ENCODE data around the gene PLEKHG4. TPM values are rescaled to one million over a fixed set of nuclear protein-coding genes. Genes with fewer than 3 reads are reported as not detected.

PLEKHG4 gene
- total RNA-seq, 1 experiment from 2014 or later: 5.5 TPM

DNA sequence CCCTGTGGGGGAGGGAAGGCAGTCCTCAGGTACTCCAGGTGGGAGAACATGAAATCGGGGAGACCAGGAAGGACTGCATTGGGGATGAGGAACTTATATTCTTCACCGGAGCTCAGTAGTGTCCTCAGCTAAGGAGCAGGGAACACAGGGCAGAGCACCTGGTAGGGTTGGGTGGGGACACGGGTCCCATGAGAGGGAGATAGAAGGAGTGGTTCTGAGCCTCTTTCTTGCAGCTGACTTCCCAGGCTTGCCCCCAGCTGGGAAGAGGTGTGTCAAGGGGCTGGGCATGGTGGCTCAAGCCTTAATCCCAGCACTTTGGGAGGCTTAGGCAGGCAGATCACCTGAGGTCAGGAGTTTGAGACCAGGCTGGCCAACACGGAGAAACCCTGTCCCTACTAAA is 34.1 kb upstream of the PLEKHG4 start:
- BruUV-seq (replicated peaks): TSS peak; percentile 34
- peaks cover 62% of the 10 kb centered on the region for H3K4me1 Mint-ChIP-seq (ENCODE audit: low read depth, unreplicated experiment)

DNA sequence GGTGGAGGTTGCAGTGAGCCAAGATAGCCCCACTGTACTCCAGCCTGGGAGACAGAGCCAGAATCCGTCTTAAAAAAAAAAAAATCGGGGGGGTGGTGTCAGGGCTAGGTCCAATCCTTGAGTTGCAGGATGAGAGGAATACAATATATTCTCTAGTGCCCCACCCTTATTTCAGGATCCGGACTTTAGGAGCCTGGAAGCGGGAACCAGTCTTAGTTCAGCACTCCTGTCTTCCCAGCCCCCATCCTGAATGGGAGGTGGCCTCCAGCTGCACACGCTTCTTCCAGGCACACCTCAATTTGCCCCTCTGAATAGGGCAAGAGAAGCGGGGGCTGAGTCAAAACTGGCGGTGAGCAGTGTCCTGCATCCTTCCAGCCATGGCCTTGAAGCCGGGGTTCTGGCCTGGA is 33.7 kb upstream of the PLEKHG4 start:
- no peak for DNase-seq
- Mint-ChIP-seq H3K9me3 (ENCODE audit: low read depth, unreplicated experiment) (no peaks in the 10 kb centered on the region), H3K27me3 (ENCODE audit: unreplicated experiment) (peaks cover 35% of the 10 kb centered on the region), H3K4me1 (ENCODE audit: low read depth, unreplicated experiment) (peaks cover 65% of the 10 kb centered on the region), H3K4me3 (ENCODE audit: low read depth, unreplicated experiment) (peak overlapping the region; percentile 94), H3K27ac (ENCODE audit: unreplicated experiment) (no peak overlapping the region), H3K36me3 (ENCODE audit: insufficient read depth, unreplicated experiment) (peaks cover 47% of the 10 kb centered on the region)
- no TSS peak for BruUV-seq (replicated peaks)
- CTCF ChIA-PET: interaction anchor here (0.7 to 3.0 kb wide), 4 partner anchors 19 to 182 kb away, joined by 3 to 11 read pairs (median 8); partner anchors contain the start of genes TMEM208 and TPPP3
- TF ChIP-seq, protein P1, sequence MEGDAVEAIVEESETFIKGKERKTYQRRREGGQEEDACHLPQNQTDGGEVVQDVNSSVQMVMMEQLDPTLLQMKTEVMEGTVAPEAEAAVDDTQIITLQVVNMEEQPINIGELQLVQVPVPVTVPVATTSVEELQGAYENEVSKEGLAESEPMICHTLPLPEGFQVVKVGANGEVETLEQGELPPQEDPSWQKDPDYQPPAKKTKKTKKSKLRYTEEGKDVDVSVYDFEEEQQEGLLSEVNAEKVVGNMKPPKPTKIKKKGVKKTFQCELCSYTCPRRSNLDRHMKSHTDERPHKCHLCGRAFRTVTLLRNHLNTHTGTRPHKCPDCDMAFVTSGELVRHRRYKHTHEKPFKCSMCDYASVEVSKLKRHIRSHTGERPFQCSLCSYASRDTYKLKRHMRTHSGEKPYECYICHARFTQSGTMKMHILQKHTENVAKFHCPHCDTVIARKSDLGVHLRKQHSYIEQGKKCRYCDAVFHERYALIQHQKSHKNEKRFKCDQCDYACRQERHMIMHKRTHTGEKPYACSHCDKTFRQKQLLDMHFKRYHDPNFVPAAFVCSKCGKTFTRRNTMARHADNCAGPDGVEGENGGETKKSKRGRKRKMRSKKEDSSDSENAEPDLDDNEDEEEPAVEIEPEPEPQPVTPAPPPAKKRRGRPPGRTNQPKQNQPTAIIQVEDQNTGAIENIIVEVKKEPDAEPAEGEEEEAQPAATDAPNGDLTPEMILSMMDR (IDR thresholded peaks at IDR 0.05; ENCODE audit: unreplicated experiment): no peak
- intact Hi-C loops (cut with micrococcal nuclease; ENCODE audit: unreplicated experiment): loop anchor here (2.0 kb wide), 1 partner anchor 19 kb away; the partner anchor contains the start of gene TMEM208

More for the DNA sequence above, 34.1 kb upstream of the PLEKHG4 start:
- Mint-ChIP-seq H3K27me3 (ENCODE audit: unreplicated experiment) (peaks cover 30% of the 10 kb centered on the region), H3K9me3 (ENCODE audit: low read depth, unreplicated experiment) (no peaks in the 10 kb centered on the region), H3K27ac (ENCODE audit: unreplicated experiment) (peak overlapping the region; percentile 20), H3K36me3 (ENCODE audit: insufficient read depth, unreplicated experiment) (peaks cover 47% of the 10 kb centered on the region), H3K4me3 (ENCODE audit: low read depth, unreplicated experiment) (peak overlapping the region; percentile 9)
- TF ChIP-seq, protein P1 (IDR thresholded peaks at IDR 0.05; ENCODE audit: unreplicated experiment): no peak
- intact Hi-C loops (cut with micrococcal nuclease; ENCODE audit: unreplicated experiment): no loop called here
- CTCF ChIA-PET: interaction anchor here (1.4 kb wide), 1 partner anchor 32 kb away, joined by 3 read pairs; no protein-coding TSS in a partner anchor
- no peak for DNase-seq

DNA sequence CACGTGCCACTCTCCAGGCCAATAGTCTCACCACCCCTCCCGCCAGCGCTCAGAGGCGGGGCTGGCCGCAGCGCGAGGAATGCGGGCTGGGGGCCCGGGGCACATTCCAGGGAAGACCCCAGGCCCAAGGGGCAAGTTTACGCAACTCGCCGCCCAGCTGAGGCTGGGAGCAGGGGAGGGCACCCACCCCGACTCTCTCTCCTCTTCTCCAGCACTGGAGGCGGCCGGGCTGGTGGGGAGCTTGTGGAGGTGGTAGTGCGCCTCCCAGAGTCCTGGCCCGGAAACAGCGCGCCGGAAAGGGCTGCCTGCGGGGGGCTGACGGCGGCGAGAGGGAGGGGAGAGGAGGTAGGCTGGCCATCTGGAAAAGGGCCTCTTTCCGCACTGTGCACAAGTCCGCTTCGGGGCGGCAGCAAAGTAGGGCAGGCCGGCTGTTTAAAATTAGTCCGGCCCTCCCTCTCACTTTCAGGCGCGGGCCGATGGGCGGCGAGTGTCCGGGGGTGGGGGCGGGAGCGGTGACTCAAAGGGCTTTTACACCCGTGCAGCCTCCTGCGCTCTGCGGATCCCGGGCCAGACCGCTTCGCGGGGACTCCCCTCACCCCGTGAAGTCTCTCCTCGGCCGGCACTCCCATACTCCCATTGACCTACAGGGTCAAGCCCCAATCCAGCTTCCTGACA is 33.1 kb upstream of the PLEKHG4 start:
- peaks cover 47% of the 10 kb centered on the region for H3K36me3 Mint-ChIP-seq (ENCODE audit: insufficient read depth, unreplicated experiment)
- BruUV-seq (replicated peaks): no TSS peak
- intact Hi-C loops (cut with micrococcal nuclease; ENCODE audit: unreplicated experiment): loop anchor here (2.0 kb wide), 1 partner anchor 19 kb away; the partner anchor contains the start of gene TMEM208

DNA sequence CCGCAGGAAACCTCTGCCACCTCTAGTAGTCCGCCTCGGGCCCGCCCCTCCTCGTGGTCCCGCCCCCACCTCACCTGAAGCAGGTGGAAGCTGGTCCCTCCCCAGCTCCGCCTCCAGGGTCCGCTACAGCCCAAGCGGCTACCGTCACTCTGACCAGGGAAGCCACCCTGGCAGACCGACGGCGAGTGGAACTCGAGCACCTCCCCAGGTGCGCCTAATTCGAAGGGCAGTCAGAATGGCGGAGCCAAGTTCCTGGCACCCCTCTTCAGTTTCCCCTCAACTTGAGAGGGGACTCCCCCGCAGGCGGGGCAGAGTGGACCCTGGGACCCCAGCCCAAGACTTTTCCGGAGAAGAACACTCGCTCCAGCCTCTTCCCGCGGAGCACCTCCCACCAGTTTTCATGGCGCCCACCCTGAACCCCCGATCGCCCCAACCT is 32.6 kb upstream of the PLEKHG4 start:
- Mint-ChIP-seq H3K27me3 (ENCODE audit: unreplicated experiment) (peaks cover 38% of the 10 kb centered on the region), H3K4me1 (ENCODE audit: low read depth, unreplicated experiment) (peaks cover 56% of the 10 kb centered on the region), H3K4me3 (ENCODE audit: low read depth, unreplicated experiment) (peak overlapping the region; percentile 94), H3K9me3 (ENCODE audit: low read depth, unreplicated experiment) (no peaks in the 10 kb centered on the region), H3K27ac (ENCODE audit: unreplicated experiment) (peak overlapping the region; percentile 85), H3K36me3 (ENCODE audit: insufficient read depth, unreplicated experiment) (peaks cover 47% of the 10 kb centered on the region)
- peak; percentile 96 for DNase-seq
- intact Hi-C loops (cut with micrococcal nuclease; ENCODE audit: unreplicated experiment): loop anchor here (2.0 kb wide), 1 partner anchor 20 kb away; the partner anchor contains the start of gene TMEM208
- TF ChIP-seq, protein P1 (IDR thresholded peaks at IDR 0.05; ENCODE audit: unreplicated experiment): no peak
- CTCF ChIA-PET: interaction anchor here (0.6 to 3.3 kb wide), 16 partner anchors 12 to 886 kb away, joined by 3 to 21 read pairs (median 6); partner anchors contain the start of genes E2F4, ELMO3 and TMEM208
- TSS peak; percentile 60 for BruUV-seq (replicated peaks)

More for the DNA sequence above, 33.1 kb upstream of the PLEKHG4 start:
- H3K4me1 Mint-ChIP-seq (ENCODE audit: low read depth, unreplicated experiment): peaks cover 62% of the 10 kb centered on the region
- H3K27me3 Mint-ChIP-seq (ENCODE audit: unreplicated experiment): peaks cover 38% of the 10 kb centered on the region
- peak overlapping the region; percentile 85 for H3K27ac Mint-ChIP-seq (ENCODE audit: unreplicated experiment)
- TF ChIP-seq, protein P1 (IDR thresholded peaks at IDR 0.05; ENCODE audit: unreplicated experiment): no peak
- H3K9me3 Mint-ChIP-seq (ENCODE audit: low read depth, unreplicated experiment): no peaks in the 10 kb centered on the region
- peak overlapping the region; percentile 94 for H3K4me3 Mint-ChIP-seq (ENCODE audit: low read depth, unreplicated experiment)
- CTCF ChIA-PET: interaction anchor here (0.6 to 3.3 kb wide), 17 partner anchors 12 to 887 kb away, joined by 3 to 21 read pairs (median 5); partner anchors contain the start of genes E2F4, ELMO3, TMEM208 and TPPP3
- DNase-seq: peak; percentile 79

Measured in Calu3 (cell line).